IMR-90 (cell line): ENCODE measurements around the gene TSGA10IP. TPM values are rescaled to one million over a fixed set of nuclear protein-coding genes. Genes with fewer than 3 reads are reported as not detected.

Experiments used
- ATAC-seq: fragments of 200-7000 bp; cut with Tn5 transposase; 2 replicates; pipeline ENCODE4 v1.9.1; 2020; ENCODE audit warnings: low read depth, mild to moderate bottlenecking, moderate library complexity
- BruUV-seq: library from RNA; stranded (reverse); fragments of 400-500 nt; replicated peaks from 2 replicates; lab custom pipeline; 2021; lab: Mats Ljungman, UMichigan
- CTCF ChIA-PET: fragments of 300-600 bp; formaldehyde crosslinking; extraction: SDS; loops from one replicate; lab custom pipeline; 2021; ENCODE audit warnings: antibody characterized with exemption; lab: Yijun Ruan, JAX
- POLR2A ChIA-PET: fragments of 300-600 bp; sonication (Branson Sonifier 250); formaldehyde crosslinking; loops from one replicate; lab custom pipeline; 2022; ENCODE audit warnings: antibody characterized with exemption; ENCODE audit not compliant: unreplicated experiment; lab: Charles Lee
- DNase-seq: peaks from one replicate; pipeline ENCODE4 v3.0.0; 2013
- H2AFZ ChIP-seq: replicated peaks from 2 replicates; pipeline ENCODE3; 2013; ENCODE audit warnings: low read length, mild to moderate bottlenecking; ENCODE audit not compliant: poor library complexity
- H2AK5ac ChIP-seq: 2 replicates; pipeline ENCODE4 v1.6.1; 2013; ENCODE audit warnings: low read depth, low read length, inconsistent platforms
- H2AK9ac ChIP-seq: replicated peaks from 2 replicates; pipeline ENCODE3; 2013; ENCODE audit warnings: mild to moderate bottlenecking, low read depth, low read length, moderate library complexity; ENCODE audit not compliant: poor library complexity
- H2BK120ac ChIP-seq: 2 replicates; pipeline ENCODE4 v1.6.1; 2013; ENCODE audit warnings: low read depth, low read length, inconsistent platforms
- H2BK15ac ChIP-seq: 3 replicates; pipeline ENCODE4 v1.6.1; 2013; ENCODE audit warnings: low read depth, low read length, inconsistent platforms
- H2BK20ac ChIP-seq: 2 replicates; pipeline ENCODE4 v1.6.1; 2013; ENCODE audit warnings: low read depth, mild to moderate bottlenecking, inconsistent platforms, low read length, moderate library complexity
- H2BK5ac ChIP-seq: 2 replicates; pipeline ENCODE4 v1.6.1; 2013; ENCODE audit warnings: mild to moderate bottlenecking, low read depth, low read length, inconsistent platforms; ENCODE audit not compliant: poor library complexity, severe bottlenecking
- H3K14ac ChIP-seq: replicated peaks from 2 replicates; pipeline ENCODE4 v1.6.1; 2013; ENCODE audit warnings: low read depth, low read length, inconsistent platforms
- H3K18ac ChIP-seq: 2 replicates; pipeline ENCODE4 v1.6.1; 2013; ENCODE audit warnings: low read depth, low read length, control low read depth
- H3K23ac ChIP-seq: 2 replicates; pipeline ENCODE4 v1.6.1; 2013; ENCODE audit warnings: low read depth, low read length, inconsistent platforms
- H3K27ac ChIP-seq: 2 replicates; pipeline ENCODE4 v1.5.1; 2013; ENCODE audit warnings: mild to moderate bottlenecking, control low read depth, low read length; ENCODE audit not compliant: insufficient read depth
- H3K27me3 ChIP-seq: 2 replicates; pipeline ENCODE4 v1.6.1; 2013; ENCODE audit warnings: low read length; ENCODE audit not compliant: control insufficient read depth, insufficient read depth
- H3K36me3 ChIP-seq: 2 replicates; pipeline ENCODE4 v1.6.1; 2013; ENCODE audit warnings: low read length, mixed read lengths; ENCODE audit not compliant: control insufficient read depth, insufficient read depth
- H3K4ac ChIP-seq: 2 replicates; pipeline ENCODE4 v1.6.1; 2013; ENCODE audit warnings: low read depth, low read length, inconsistent platforms
- H3K4me1 ChIP-seq: 2 replicates; pipeline ENCODE4 v1.6.1; 2013; ENCODE audit warnings: low read length, mixed read lengths; ENCODE audit not compliant: control insufficient read depth, insufficient read depth
- H3K4me2 ChIP-seq: 2 replicates; pipeline ENCODE4 v1.6.1; 2013; ENCODE audit warnings: low read depth, mild to moderate bottlenecking, control low read depth, low read length, moderate library complexity
- H3K4me3 ChIP-seq: 2 replicates; pipeline ENCODE4 v1.5.1; 2013; ENCODE audit warnings: low read depth, mild to moderate bottlenecking, control low read depth, low read length, moderate library complexity; ENCODE audit not compliant: insufficient read depth
- H3K56ac ChIP-seq: 2 replicates; pipeline ENCODE4 v1.6.1; 2013; ENCODE audit warnings: low read length, inconsistent platforms; ENCODE audit not compliant: insufficient read depth; ENCODE audit errors: extremely low read depth
- H3K79me1 ChIP-seq, 2 experiments: 2 replicates each; pipeline ENCODE4 v1.6.1; 2013; ENCODE audit warnings: low read length in 2 of 2, inconsistent platforms in 1 of 2, low read depth in 1 of 2
- H3K9ac ChIP-seq: 2 replicates; pipeline ENCODE4 v1.6.1; 2013; ENCODE audit warnings: low read depth, low read length, control low read depth
- H3K9me1 ChIP-seq: 2 replicates; pipeline ENCODE4 v1.6.1; 2013; ENCODE audit warnings: low read length, inconsistent platforms; ENCODE audit not compliant: insufficient read depth
- H3K9me3 ChIP-seq: 2 replicates; pipeline ENCODE4 v1.6.1; 2013; ENCODE audit warnings: low read length; ENCODE audit not compliant: control insufficient read depth, insufficient read depth
- H4K20me1 ChIP-seq: 2 replicates; pipeline ENCODE4 v1.6.1; 2013; ENCODE audit warnings: low read length, inconsistent platforms; ENCODE audit not compliant: insufficient read depth
- H4K5ac ChIP-seq: 2 replicates; pipeline ENCODE4 v1.6.1; 2013; ENCODE audit warnings: mild to moderate bottlenecking, low read depth, low read length, control low read depth
- H4K8ac ChIP-seq, 2 experiments: 2 replicates each; pipeline ENCODE4 v1.6.1; 2013; ENCODE audit warnings: low read depth in 2 of 2, low read length in 2 of 2, control low read depth in 1 of 2, inconsistent platforms in 1 of 2
- H4K91ac ChIP-seq: 2 replicates; pipeline ENCODE4 v1.6.1; 2013; ENCODE audit warnings: low read depth, low read length, inconsistent platforms; ENCODE audit not compliant: insufficient read depth
- BHLHE40 ChIP-seq: fragments of 150-350 bp; IDR thresholded peaks from 2 replicates; pipeline ENCODE4 v1.6.1; 2016; ENCODE audit warnings: mild to moderate bottlenecking, low read depth, low read length
- CEBPB ChIP-seq: IDR thresholded peaks from 2 replicates; pipeline ENCODE4 v1.6.1; 2012; ENCODE audit warnings: low read depth, low read length, improper control_type of control experiment
- ELK1 ChIP-seq: fragments of 150-350 bp; IDR thresholded peaks from 2 replicates; pipeline ENCODE4 v1.6.1; 2016; ENCODE audit warnings: low read depth, mild to moderate bottlenecking, low read length, moderate library complexity, borderline replicate concordance
- FOS ChIP-seq: fragments of 150-350 bp; IDR thresholded peaks from 2 replicates; pipeline ENCODE4 v1.6.1; 2016; ENCODE audit warnings: low read depth, low read length
- NFE2L2 ChIP-seq: fragments of 150-350 bp; IDR thresholded peaks from 2 replicates; pipeline ENCODE4 v1.6.1; 2016; ENCODE audit warnings: low read depth, mild to moderate bottlenecking, low read length
- RAD21 ChIP-seq: IDR thresholded peaks from 2 replicates; pipeline ENCODE4 v1.6.1; 2012; ENCODE audit warnings: low read length, improper control_type of control experiment
- RFX5 ChIP-seq: IDR thresholded peaks from 2 replicates; pipeline ENCODE4 v1.8.0; 2012; ENCODE audit warnings: low read depth, mild to moderate bottlenecking, low read length, moderate library complexity
- WGBS, 2 experiments: methylation state at CpG; one replicate each; pipeline versions ENCODE4 v1.1.5 to v1.1.7; 2013; ENCODE audit warnings: missing lambda C conversion rate in 2 of 2; ENCODE audit not compliant: insufficient read length in 1 of 2; ENCODE audit errors: extremely low coverage in 2 of 2; 5-methylcytosine and 5-hydroxymethylcytosine counted together
- dilution Hi-C: fragments of 300-500 bp; cut with HindIII; formaldehyde crosslinking; loops from one replicate; pipeline ENCODE4 v1.14.3; 2018; ENCODE audit warnings: low sequenced_read_pairs; ENCODE audit not compliant: unreplicated experiment
- in situ Hi-C: fragments of 300-500 bp; cut with MboI; formaldehyde crosslinking; loops from 3 replicates; pipeline ENCODE4 v1.14.3; 2019; ENCODE audit warnings: low sequenced_read_pairs, inconsistent platforms, mixed read lengths
- intact Hi-C: fragments of 100-400 bp; cut with micrococcal nuclease; formaldehyde crosslinking; loops from 2 replicates; pipeline ENCODE4 v1.10.0; 2022
- polyA plus RNA-seq, 3 experiments: library from polyadenylated mRNA; depleted of rRNA; stranded (reverse); fragments of >200 nt; gene quantifications; 2 replicates each; pipeline ENCODE4 v1.2.3, GENCODE V29; 2012; ENCODE audit warnings: low replicate concordance in 1 of 3
- total RNA-seq: library from RNA; depleted of rRNA; stranded (reverse); fragments of >200 nt; gene quantifications from 2 replicates; pipeline ENCODE4 v1.2.3, GENCODE V29; 2012

Gene TSGA10IP
- total and polyA plus RNA-seq, 2 of the 4 experiments (the other 2 are of a cell fraction): 0.21 TPM; not detected in 1

DNA sequence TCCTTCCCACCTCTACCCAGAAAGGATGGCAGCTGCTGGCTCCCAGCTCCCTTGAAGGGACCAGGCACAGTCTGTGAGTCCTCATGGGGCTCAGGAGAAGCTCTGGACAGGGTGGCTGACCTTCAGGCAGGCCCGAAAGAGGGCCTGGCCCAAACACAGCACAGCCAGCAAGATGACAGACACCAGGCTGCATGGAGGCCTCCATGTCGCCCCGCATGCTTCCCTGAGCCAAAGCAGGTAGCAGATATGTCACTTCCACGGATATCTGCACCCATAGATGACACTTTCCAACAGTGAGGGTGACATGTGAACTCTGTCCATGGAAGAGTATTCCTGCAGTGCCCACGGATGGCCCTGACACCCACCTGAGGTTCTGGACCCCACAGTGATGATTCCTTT lies 38.3 kb downstream of the TSGA10IP start:
- Histone ChIP-seq H3K56ac (no peak overlapping the region; the same call in 1 of the 2 replicates), H4K20me1 (no peaks in the 10 kb centered on the region), H3K14ac (no peak overlapping the region), H2BK20ac (no peak overlapping the region), H4K5ac (no peak overlapping the region), H3K9ac (no peak overlapping the region), H2BK120ac (no peak overlapping the region), H2AK9ac (no peak overlapping the region), H3K4me1 (no peaks in the 10 kb centered on the region), H2AFZ (peak overlapping the region; percentile 58), H3K79me1 (no peaks in the 10 kb centered on the region), H3K23ac (no peak overlapping the region), H2BK15ac (no peak overlapping the region), H3K18ac (no peak overlapping the region), H3K27ac (no peak overlapping the region), H4K91ac (no peak overlapping the region), H2BK5ac (no peak overlapping the region), H4K8ac (no peak overlapping the region), H3K36me3 (peaks cover 15% of the 10 kb centered on the region), H2AK5ac (no peak overlapping the region), H3K4me2 (no peak overlapping the region), H3K4me3 (no peak overlapping the region), H3K4ac (no peak overlapping the region), H3K27me3 (no peaks in the 10 kb centered on the region), H3K9me3 (no peaks in the 10 kb centered on the region), H3K9me1 (no peaks in the 10 kb centered on the region)
- no peak for DNase-seq
- ChIA-PET POLR2A (no interaction called here), CTCF (no interaction called here)
- no peak for TF ChIP-seq BHLHE40
- TF ChIP-seq CEBPB: no peak
- no peak for TF ChIP-seq RAD21
- no peak for TF ChIP-seq NFE2L2
- TF ChIP-seq RFX5: no peak
- TF ChIP-seq ELK1: no peak
- no peak for TF ChIP-seq FOS
- no TSS peak for BruUV-seq
- in situ Hi-C loops: loop anchor here (10.0 kb wide), 1 partner anchor 269 kb away; the partner anchor contains the start of gene KAT5
- dilution Hi-C loops: no loop called here
- intact Hi-C loops: no loop called here
- WGBS, 2 experiments: 60% methylated on average over 2 of the region's 5 CpGs; no CpG with 5 or more reads in 1 of the 2 experiments
- no peak for ATAC-seq
